Inflammatory macrophage treated with lipopolysaccharide for 1 hour (primary cell): Measurements from ENCODE around the gene MED13.
A peak's percentile ranks its signal among the peaks of the same experiment; 100 is the strongest.
"Not testable (repeated sequence)": the region's sequence is repeated elsewhere in the genome, so short reads cannot be mapped to it uniquely, and the experiment has no call there.

Source experiments
- DNase-seq, 2 donors: peaks; one replicate each; pipeline ENCODE4 v3.0.0-alpha.2; 2020 to 2022

The MED13 gene

GRCh38 chr17:62049299-62049698 lies 15.8 kb downstream of the MED13 start:
- DNase-seq, result no peak

GRCh38 chr17:62048262-62048661 lies 16.8 kb downstream of the MED13 start:
- DNase-seq, result no peak

GRCh38 chr17:62045517-62045916 lies 19.6 kb downstream of the MED13 start:
- DNase-seq, result peak; percentile 12 to 33

GRCh38 chr17:62045109-62045508 lies 20.0 kb downstream of the MED13 start:
- DNase-seq, result no peak

GRCh38 chr17:62043602-62044001 lies 21.5 kb downstream of the MED13 start:
- no peak for DNase-seq

GRCh38 chr17:62043140-62043539 lies 21.9 kb downstream of the MED13 start:
- no peak for DNase-seq

GRCh38 chr17:62038248-62038647 lies 26.8 kb downstream of the MED13 start:
- DNase-seq, result no peak

GRCh38 chr17:62033317-62033716 lies 31.8 kb downstream of the MED13 start:
- no peak for DNase-seq

- DNase-seq, result no peak
Measured at GRCh38 chr17:62032480-62032879, 32.6 kb downstream of the MED13 start.

GRCh38 chr17:62030264-62030663 lies 34.8 kb downstream of the MED13 start:
- no peak for DNase-seq

- DNase-seq, result no peak
Measured at GRCh38 chr17:62024866-62025265, 40.2 kb downstream of the MED13 start.

- DNase-seq, result no peak
Measured at GRCh38 chr17:62017912-62018311, 47.2 kb downstream of the MED13 start.

- no peak for DNase-seq
Measured at GRCh38 chr17:62017496-62017895, 47.6 kb downstream of the MED13 start.

- no peak for DNase-seq
Measured at GRCh38 chr17:62014526-62014925, 50.6 kb downstream of the MED13 start.

- no peak for DNase-seq
Measured at GRCh38 chr17:62009220-62009619, 55.9 kb downstream of the MED13 start.

GRCh38 chr17:62008294-62008693 lies 56.8 kb downstream of the MED13 start:
- no peak for DNase-seq

GRCh38 chr17:62004388-62004787 lies 60.7 kb downstream of the MED13 start:
- no peak for DNase-seq

GRCh38 chr17:62003141-62003540 lies 61.9 kb downstream of the MED13 start:
- DNase-seq, result not testable (repeated sequence)

GRCh38 chr17:62001105-62001504 lies 64.0 kb downstream of the MED13 start:
- DNase-seq, result no peak

- DNase-seq, result no peak
Measured at GRCh38 chr17:62000186-62000585, 64.9 kb downstream of the MED13 start.

- DNase-seq, result not testable (repeated sequence)
Measured at GRCh38 chr17:61998534-61998933, 66.5 kb downstream of the MED13 start.

- no peak for DNase-seq
Measured at GRCh38 chr17:61997664-61998063, 67.4 kb downstream of the MED13 start.

- DNase-seq, result no peak
Measured at GRCh38 chr17:61996916-61997605, 68.0 kb downstream of the MED13 start.

- DNase-seq, result no peak
Measured at GRCh38 chr17:61989509-61989908, 75.6 kb downstream of the MED13 start.

- DNase-seq, result no peak
Measured at GRCh38 chr17:61986898-61987297, 78.2 kb downstream of the MED13 start.
